ENCODE results near the gene ERICH3. TPM values are rescaled to one million over a fixed set of nuclear protein-coding genes. Genes with fewer than 3 reads are reported as not detected.
A peak's percentile ranks its signal among the peaks of the same experiment; 100 is the strongest.

ERICH3 gene
- total and polyA plus RNA-seq, 10 of the 15 experiments (the other 5 are each of a cell fraction or from before 2014, with no cell fraction given): 0.03 to 0.09 (median 0.08) TPM; not detected in 7

DNA sequence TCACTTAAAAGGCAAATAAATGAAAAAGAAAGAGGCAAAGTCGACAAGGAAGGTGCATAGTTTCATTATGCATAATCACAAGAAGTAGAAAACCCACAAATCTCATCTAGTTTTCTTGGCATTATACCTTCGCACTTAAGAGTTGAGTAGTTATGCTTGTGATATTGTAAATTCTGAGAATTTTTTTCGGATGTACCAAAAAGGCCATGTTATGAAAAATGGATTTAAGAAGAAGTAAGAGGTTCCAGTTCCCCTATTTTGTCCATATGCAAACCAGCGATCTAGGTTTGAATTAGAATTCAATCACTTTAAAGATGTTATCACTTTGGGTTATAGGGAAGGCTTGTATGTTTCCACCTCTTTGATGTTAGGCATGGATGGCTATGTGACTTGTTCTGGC is 7.9 kb upstream of the ERICH3 start (continued):
- TF ChIP-seq IKZF2 (IDR thresholded peaks at IDR 0.05) (peak; percentile 15 to 30; a peak in 2 of 4 replicates), CBX5 (IDR thresholded peaks at IDR 0.05; ENCODE audit: low read depth) (no peak), NR2F1 (conservative IDR thresholded peaks at IDR 0.05) (no peak), ETV6 (conservative IDR thresholded peaks at IDR 0.05 in 1 of 2, IDR thresholded peaks at IDR 0.05 in 1 of 2; ENCODE audit: borderline replicate concordance in 1 of 2, low read depth in 1 of 2) (peak in 1 of 2 experiments; percentile 74; a peak in 1 of 4 replicates), EP300 (IDR thresholded peaks at IDR 0.05; ENCODE audit: borderline replicate concordance in 1 of 2, control insufficient read depth in 1 of 2, low read depth in 2 of 2, low read length in 2 of 2) (0 out of 4 replicates have a peak, but pooled peaks of 1 of the 2 experiments have one; percentile 26), SPI1 (IDR thresholded peaks at IDR 0.05; ENCODE audit: borderline replicate concordance, insufficient read depth, low read depth, low read length) (peak; percentile 87)

- Histone ChIP-seq H3K27ac (ENCODE audit: control insufficient read depth, insufficient read depth) (no peak overlapping the region), H3K36me3 (ENCODE audit: control insufficient read depth in 2 of 2, insufficient read depth in 2 of 2, low read length in 1 of 2) (no peaks in the 10 kb centered on the region), H4K20me1 (ENCODE audit: control insufficient read depth, insufficient read depth) (no peaks in the 10 kb centered on the region), H3K4me1 (ENCODE audit: control insufficient read depth, insufficient read depth, low read length) (peaks cover 13% of the 10 kb centered on the region), H2AFZ (ENCODE audit: control insufficient read depth, low read depth, low read length) (no peak overlapping the region), H3K27me3 (replicated peaks in 1 of 2; ENCODE audit: control insufficient read depth in 2 of 2, insufficient read depth in 2 of 2, low read length in 1 of 2) (no peaks in the 10 kb centered on the region), H3K4me3 (no peak overlapping the region), H3K4me2 (ENCODE audit: control insufficient read depth, insufficient read depth) (peak overlapping the region; percentile 45; the same call in 1 of the 2 replicates), H3K79me2 (ENCODE audit: control insufficient read depth, insufficient read depth, low read length) (no peaks in the 10 kb centered on the region), H3K9me3 (replicated peaks; ENCODE audit: control insufficient read depth, insufficient read depth, low read length) (no peaks in the 10 kb centered on the region; the same call in 2 of the 3 replicates), H3K9ac (ENCODE audit: control insufficient read depth, insufficient read depth, low read length) (no peak overlapping the region)
- ChIA-PET CTCF (interaction anchor here (1.1 kb wide), 1 partner anchor 9 kb away, joined by 8 read pairs; no protein-coding TSS in a partner anchor), POLR2A (interaction anchor here (0.9 kb wide), 1 partner anchor 28 kb away, joined by 3 read pairs; no protein-coding TSS in a partner anchor), SMC1A (ENCODE audit: uncharacterized antibody, unreplicated experiment) (interaction anchor here (0.8 to 1.7 kb wide), 3 partner anchors 9 to 68 kb away, joined by 3 to 7 read pairs (median 3); partner anchors contain the start of gene TYW3), RAD21 (ENCODE audit: unreplicated experiment) (no interaction called here)
- in situ Hi-C loops (cut with MboI): loop anchor here (10.0 kb wide), 1 partner anchor 836 kb away; no protein-coding TSS in a partner anchor
- no peak for FAIRE-seq
- ATAC-seq: peak; percentile 52
- intact Hi-C loops (cut with micrococcal nuclease; ENCODE audit: unreplicated experiment): loop anchor here (5.0 to 10.0 kb wide), 2 partner anchors 104 to 676 kb away; no protein-coding TSS in a partner anchor
- TF ChIP-seq CHD1 (IDR thresholded peaks at IDR 0.05; ENCODE audit: low read depth, low read length) (no peak), DPF2 (IDR thresholded peaks at IDR 0.05) (0 out of 2 replicates have a peak, but pooled peaks have one; percentile 25)
- DNase-seq (ENCODE audit: low read depth, low spot score): peak; percentile 13
- no TSS peak for BruUV-seq (replicated peaks)
- WGBS (ENCODE audit: insufficient coverage, insufficient replicate concordance, low lambda C conversion rate, missing lambda C conversion rate): 10% methylated on average over 3 of the region's 3 CpGs
Measured at GRCh38 chr1:74681001-74681400, 7.4 kb upstream of the ERICH3 start.
